GM19035 (cell line): Measurements from ENCODE around the gene DISP3.

ENCODE experiments used
- ATAC-seq: cut with Tn5 transposase; IDR thresholded peaks from one replicate; pipeline ENCODE4 v1.9.1; 2021; ENCODE audit not compliant: unreplicated experiment

Gene DISP3

GRCh38 chr1:11538886-11539285, 59.9 kb downstream of the DISP3 start:
- ATAC-seq, result no peak

- ATAC-seq, result no peak
Observed at GRCh38 chr1:11539850-11540772, 61.2 kb downstream of the DISP3 start.

GRCh38 chr1:11540773-11541160, 61.8 kb downstream of the DISP3 start:
- no peak for ATAC-seq

GRCh38 chr1:11541236-11541635, 62.3 kb downstream of the DISP3 start:
- ATAC-seq, result no peak

- no peak for ATAC-seq
Observed at GRCh38 chr1:11541956-11542355, 63.0 kb downstream of the DISP3 start.

GRCh38 chr1:11543392-11543791, 64.4 kb downstream of the DISP3 start:
- no peak for ATAC-seq

- no peak for ATAC-seq
Observed at GRCh38 chr1:11543796-11544195, 64.8 kb downstream of the DISP3 start.

- ATAC-seq, result no peak
Observed at GRCh38 chr1:11546456-11546855, 67.5 kb downstream of the DISP3 start.

- no peak for ATAC-seq
Observed at GRCh38 chr1:11550664-11551283, 71.8 kb downstream of the DISP3 start.

- ATAC-seq, result no peak
Observed at GRCh38 chr1:11558276-11558675, 79.3 kb downstream of the DISP3 start.

GRCh38 chr1:11558871-11559590, 80.1 kb downstream of the DISP3 start:
- no peak for ATAC-seq

GRCh38 chr1:11559591-11559970, 80.6 kb downstream of the DISP3 start:
- ATAC-seq, result no peak

- ATAC-seq, result no peak
Observed at GRCh38 chr1:11560061-11560460, 81.1 kb downstream of the DISP3 start.

GRCh38 chr1:11561740-11562139, 82.8 kb downstream of the DISP3 start:
- no peak for ATAC-seq

GRCh38 chr1:11562664-11563063, 83.7 kb downstream of the DISP3 start:
- no peak for ATAC-seq

- ATAC-seq, result no peak
Observed at GRCh38 chr1:11563560-11564069, 84.7 kb downstream of the DISP3 start.

GRCh38 chr1:11564237-11564636, 85.3 kb downstream of the DISP3 start:
- ATAC-seq, result no peak

GRCh38 chr1:11566042-11566850, 87.3 kb downstream of the DISP3 start:
- ATAC-seq, result no peak

GRCh38 chr1:11567244-11568065, 88.5 kb downstream of the DISP3 start:
- ATAC-seq, result no peak

- ATAC-seq, result no peak
Observed at GRCh38 chr1:11568687-11569086, 89.7 kb downstream of the DISP3 start.
